Heart left ventricle (tissue), 16 donors: ENCODE results near the gene FLT4. TPM values are rescaled to one million over a fixed set of nuclear protein-coding genes. Genes with fewer than 3 reads are reported as not detected.

Experiments
- ATAC-seq, 4 donors: fragments of 200-7000 bp; cut with Tn5 transposase; one replicate each; pipeline ENCODE4 v1.9.1; 2020 to 2022; ENCODE audit warnings: moderate library complexity in 4 of 4, mild to moderate bottlenecking in 3 of 4, moderate number of reproducible peaks in 1 of 4
- DNase-seq, 5 donors: peaks; one replicate each; pipeline ENCODE4 v3.0.0-alpha.2; 2020
- H3K27ac ChIP-seq, 12 donors: fragments of 200-600 bp; sonication (generic) in 4 of 12; one replicate each; pipeline versions ENCODE4 v1.5.0 to v1.8.0; 2016 to 2022; ENCODE audit warnings: mild to moderate bottlenecking in 2 of 12
- H3K27me3 ChIP-seq, 9 donors: fragments of 200-600 bp; sonication (generic) in 2 of 9; one replicate each; pipeline versions ENCODE4 v1.5.1 to v1.8.0; 2016 to 2022; ENCODE audit warnings: mild to moderate bottlenecking in 3 of 9
- H3K36me3 ChIP-seq, 9 donors: fragments of 200-600 bp; sonication (generic) in 2 of 9; one replicate each; pipeline versions ENCODE4 v1.5.0 to v1.8.0; 2018 to 2022; ENCODE audit warnings: mild to moderate bottlenecking in 2 of 9
- H3K4me1 ChIP-seq, 12 donors: fragments of 200-600 bp; sonication (generic) in 4 of 12; one replicate each; pipeline versions ENCODE4 v1.5.0 to v1.8.0; 2016 to 2022; ENCODE audit warnings: mild to moderate bottlenecking in 3 of 12
- H3K4me3 ChIP-seq, 12 donors: fragments of 200-600 bp; sonication (generic) in 4 of 12; one replicate each; pipeline versions ENCODE4 v1.5.0 to v1.8.0; 2017 to 2022; ENCODE audit warnings: mild to moderate bottlenecking in 9 of 12, moderate library complexity in 4 of 12
- H3K9me3 ChIP-seq, 12 donors: fragments of 200-600 bp; sonication (generic) in 4 of 12; one replicate each; pipeline versions ENCODE4 v1.5.0 to v1.8.0; 2016 to 2022; ENCODE audit warnings: mild to moderate bottlenecking in 1 of 12
- CTCF ChIP-seq, 12 donors: fragments of 200-600 bp; sonication (generic) in 4 of 12; IDR thresholded peaks; one replicate each; pipeline versions ENCODE4 v1.5.0 to v1.8.0; 2018 to 2022; ENCODE audit warnings: antibody characterized with exemption in 12 of 12, mild to moderate bottlenecking in 5 of 12
- POLR2A ChIP-seq, 2 donors: fragments of 450-650 bp; IDR thresholded peaks; one replicate each; pipeline ENCODE4 v1.6.1; 2017; ENCODE audit warnings: antibody characterized with exemption in 2 of 2, mild to moderate bottlenecking in 2 of 2, moderate library complexity in 2 of 2
- WGBS, 4 donors: extraction: QIAGEN DNeasy Blood & Tissue Kit in 2 of 4; methylation state at CpG; one replicate each; pipeline versions ENCODE4 v1.1.5 to v1.1.7; 2013 to 2018; 5-methylcytosine and 5-hydroxymethylcytosine counted together
- intact Hi-C, 10 donors: fragments of 100-400 bp; cut with DNase I; formaldehyde crosslinking; loops; one replicate each; pipeline versions ENCODE4 v1.11.1 to v1.14.2; 2022
- polyA plus RNA-seq, 2 donors: library from polyadenylated mRNA; stranded (reverse); fragments of 200-250 nt; gene quantifications; one replicate each; pipeline ENCODE4 v1.2.3, GENCODE V29; 2013
- total RNA-seq, 9 donors: library from RNA; depleted of rRNA in 2 of 9; stranded (reverse); fragments of >200 nt in 2 of 9; fragmentation: NEBNext Ultra II Directional in 3 of 9; extraction: Animal tissue kit (Norgen Biotek cat#: 25700) in 3 of 9; gene quantifications; one replicate each; pipeline versions ENCODE4 v1.1.0 to v1.2.4, GENCODE V29; 2016 to 2023
- donor health status: ischemic (EF 13 %, LVEDD 7.1; RV severe dilation, severe dysfunction).
- donor health status: healthy with polysubstance abuse.
- donor health status: DM: no; HTN: yes; CAD: no.
- donor health status: DM: no; HTN: no; CAD: no.
- donor health status: ischemic (EF 25% LVEDD 6.9; RV normal size, moderate dysfunction).
- donor health status: ischemic (EF 25% LVEDD 5.7; RV mildly dilated, moderate dysfunction).
- donor health status: healthy.
- donor health status: DM: yes; HTN: yes; CAD: no.
- donor health status: ischemic (EF 35%, LVEDD 5.7; RV mildly dilated, moderate dysfunction).
- donor health status: nonischemic (EF 11% LVEDD 7.7; RV severe dilation, severe dysfunction).
- donor health status: DM: yes; HTN: yes; CAD: no.
- donor health status: PGD.
- donor health status: ischemic (EF 29% LVEDD 5.4; RV normal size, mild dysfunction).
- donor health status: nonischemic (EF 23%, LVEDD 6.1; RV moderate dilation, normal function).

The FLT4 gene
- total and polyA plus RNA-seq, 11 donors = 2.1 to 13.7 (median 6.3) TPM

- no peak for TF ChIP-seq CTCF (IDR thresholded peaks at IDR 0.05)
- no peak for TF ChIP-seq POLR2A (IDR thresholded peaks at IDR 0.05)
- Histone ChIP-seq H3K4me1 (peaks cover 0 to 20% (median 13%) of the 10 kb centered on the region in 12 donors), H3K27ac (no peak overlapping the region), H3K27me3 (peaks cover 16 to 29% (median 25%) of the 10 kb centered on the region in 9 donors), H3K36me3 (no peaks in the 10 kb centered on the region), H3K9me3 (no peaks in the 10 kb centered on the region), H3K4me3 (no peak overlapping the region)
- no peak for DNase-seq
- 84 to 93% (median 90%) methylated on average over 2 of the region's 2 CpGs for WGBS, 4 donors
- intact Hi-C loops = no loop called here
- no peak for ATAC-seq
These were observed 54.4 kb downstream of the FLT4 start for GRCh38 chr5:180595046-180595379.

GRCh38 chr5:180594311-180595045 lies 54.9 kb downstream of the FLT4 start:
- no peaks in the 10 kb centered on the region for H3K36me3 ChIP-seq
- no peaks in the 10 kb centered on the region for H3K9me3 ChIP-seq
- H3K4me1 ChIP-seq = peaks cover 0 to 23% (median 13%) of the 10 kb centered on the region in 12 donors
- 77 to 88% (median 87%) methylated on average over 7 to 17 of the region's 17 CpGs for WGBS, 4 donors
- H3K27me3 ChIP-seq = peaks cover 17 to 34% (median 30%) of the 10 kb centered on the region in 9 donors
- ATAC-seq (no peak), DNase-seq (peak in 1 of 5 donors; percentile 51)
- no peak overlapping the region for H3K4me3 ChIP-seq
- no peak overlapping the region for H3K27ac ChIP-seq
- TF ChIP-seq POLR2A (IDR thresholded peaks at IDR 0.05) (no peak), CTCF (IDR thresholded peaks at IDR 0.05) (no peak)
- intact Hi-C loops = no loop called here

- 86 to 92% (median 90%) methylated on average over 12 to 19 of the region's 19 CpGs for WGBS, 4 donors
- H3K27me3 ChIP-seq = peaks cover 17 to 41% (median 36%) of the 10 kb centered on the region in 9 donors
- no peak for ATAC-seq
These were observed 55.8 kb downstream of the FLT4 start for GRCh38 chr5:180593446-180594206.

More at GRCh38 chr5:180593446-180594206, 55.8 kb downstream of the FLT4 start:
- Histone ChIP-seq H3K4me3 (no peak overlapping the region), H3K27ac (no peak overlapping the region), H3K9me3 (no peaks in the 10 kb centered on the region), H3K36me3 (no peaks in the 10 kb centered on the region), H3K4me1 (peaks cover 0 to 23% (median 13%) of the 10 kb centered on the region in 12 donors)
- intact Hi-C loops = no loop called here
- DNase-seq = peak in 1 of 5 donors; percentile 37
- TF ChIP-seq CTCF (IDR thresholded peaks at IDR 0.05) = no peak
- TF ChIP-seq POLR2A (IDR thresholded peaks at IDR 0.05) = no peak
